ENCODE measurements around the gene TUT7. TPM values are rescaled to one million over a fixed set of nuclear protein-coding genes. Genes with fewer than 3 reads are reported as not detected.

Gene TUT7
- total RNA-seq, 4 donors from 2014 or later, result 15.4 to 89.1 (median 38.6) TPM

GRCh38 chr9:86344818-86345217 is 9.4 kb downstream of the TUT7 start:
- no peak for ATAC-seq

GRCh38 chr9:86342269-86342668 is 11.9 kb downstream of the TUT7 start:
- ATAC-seq, result no peak
- Histone ChIP-seq H3K9me3 (no peaks in the 10 kb centered on the region), H3K4me3 (no peak overlapping the region), H3K4me1 (peaks cover 3 to 10% of the 10 kb centered on the region in 2 donors), H3K27me3 (no peaks in the 10 kb centered on the region), H3K36me3 (peaks cover 0 to 87% of the 10 kb centered on the region in 2 donors), H3K27ac (no peak overlapping the region)
- intact Hi-C loops (cut with DNase I; ENCODE audit: low total_unique reads) (no loop called here), in situ Hi-C loops (cut with MboI; ENCODE audit: low sequenced_read_pairs in 4 of 4) (no loop called here)
- no peak for DNase-seq
- TF ChIP-seq POLR2A (IDR thresholded peaks at IDR 0.05), result no peak
- no peak for TF ChIP-seq CTCF (IDR thresholded peaks at IDR 0.05 in 4 of 5, conservative IDR thresholded peaks at IDR 0.05 in 1 of 5)

More at GRCh38 chr9:86344818-86345217, 9.4 kb downstream of the TUT7 start:
- Histone ChIP-seq H3K9me3 (no peaks in the 10 kb centered on the region), H3K4me1 (peaks cover 11 to 16% of the 10 kb centered on the region in 2 donors), H3K27ac (no peak overlapping the region), H3K4me3 (no peak overlapping the region), H3K36me3 (peaks cover 0 to 62% of the 10 kb centered on the region in 2 donors), H3K27me3 (no peaks in the 10 kb centered on the region)
- TF ChIP-seq POLR2A (IDR thresholded peaks at IDR 0.05), result no peak
- TF ChIP-seq CTCF (IDR thresholded peaks at IDR 0.05 in 4 of 5, conservative IDR thresholded peaks at IDR 0.05 in 1 of 5), result no peak
- intact Hi-C loops (cut with DNase I; ENCODE audit: low total_unique reads) (no loop called here), in situ Hi-C loops (cut with MboI; ENCODE audit: low sequenced_read_pairs in 4 of 4) (no loop called here)
- no peak for DNase-seq

GRCh38 chr9:86341007-86341491 is 13.2 kb downstream of the TUT7 start:
- DNase-seq (no peak), ATAC-seq (no peak)
- H3K4me1 ChIP-seq, result peaks cover 0 to 5% of the 10 kb centered on the region in 2 donors
- no peak overlapping the region for H3K27ac ChIP-seq
- H3K9me3 ChIP-seq, result no peaks in the 10 kb centered on the region
- H3K27me3 ChIP-seq, result no peaks in the 10 kb centered on the region
- peaks cover 0 to 98% of the 10 kb centered on the region in 2 donors for H3K36me3 ChIP-seq
- intact Hi-C loops (cut with DNase I; ENCODE audit: low total_unique reads) (no loop called here), in situ Hi-C loops (cut with MboI; ENCODE audit: low sequenced_read_pairs in 4 of 4) (no loop called here)
- H3K4me3 ChIP-seq, result no peak overlapping the region
- TF ChIP-seq POLR2A (IDR thresholded peaks at IDR 0.05) (no peak), CTCF (IDR thresholded peaks at IDR 0.05 in 4 of 5, conservative IDR thresholded peaks at IDR 0.05 in 1 of 5) (no peak)

GRCh38 chr9:86340356-86341006 is 13.7 kb downstream of the TUT7 start:
- DNase-seq (no peak), ATAC-seq (no peak)
- H3K27me3 ChIP-seq, result no peaks in the 10 kb centered on the region
- TF ChIP-seq CTCF (IDR thresholded peaks at IDR 0.05 in 4 of 5, conservative IDR thresholded peaks at IDR 0.05 in 1 of 5), result no peak
- no peak for TF ChIP-seq POLR2A (IDR thresholded peaks at IDR 0.05)
- in situ Hi-C loops (cut with MboI; ENCODE audit: low sequenced_read_pairs in 4 of 4), result no loop called here
- H3K27ac ChIP-seq, result no peak overlapping the region
- H3K9me3 ChIP-seq, result no peaks in the 10 kb centered on the region
- peaks cover 0 to 98% of the 10 kb centered on the region in 2 donors for H3K36me3 ChIP-seq
- H3K4me3 ChIP-seq, result no peak overlapping the region
- intact Hi-C loops (cut with DNase I; ENCODE audit: low total_unique reads), result no loop called here
- peaks cover 0 to 5% of the 10 kb centered on the region in 2 donors for H3K4me1 ChIP-seq
